ENCODE measurements around the gene PNCK. TPM values are rescaled to one million over a fixed set of nuclear protein-coding genes. Genes with fewer than 3 reads are reported as not detected.

PNCK gene
- total RNA-seq, 1 experiment from 2014 or later: not detected

GRCh38 chrX:153628129-153628528 is 45.5 kb downstream of the PNCK start:
- Histone ChIP-seq H3K36me3 (no peaks in the 10 kb centered on the region), H3K27me3 (no peaks in the 10 kb centered on the region), H3K27ac (no peak overlapping the region), H3K9me3 (replicated peaks) (no peaks in the 10 kb centered on the region), H3K4me3 (no peak overlapping the region), H3K4me1 (peaks cover 3% of the 10 kb centered on the region; the same call in 1 of the 2 replicates)
- no peak for DNase-seq

DNA sequence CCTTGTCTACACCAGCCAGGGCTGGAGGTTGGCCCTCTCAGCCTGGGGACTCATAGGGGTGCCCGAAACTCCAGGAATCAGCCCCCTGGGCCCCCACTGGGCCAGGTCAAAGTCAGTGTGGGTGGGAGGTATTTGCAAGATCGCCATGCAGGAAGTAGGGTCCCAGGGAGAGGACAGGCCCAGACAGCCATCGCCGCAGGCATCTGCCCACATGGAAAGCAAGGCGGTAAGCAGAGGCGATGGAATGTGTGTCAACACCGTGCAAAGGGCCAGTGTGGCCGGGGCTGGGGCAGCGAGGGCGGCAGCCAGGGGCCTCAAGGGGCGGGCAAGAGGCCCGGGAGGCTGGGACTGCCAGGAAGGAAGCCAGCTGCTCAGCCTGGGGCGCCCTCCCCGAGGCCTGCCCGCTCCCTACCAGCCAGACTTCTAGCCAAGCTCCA is 45.9 kb downstream of the PNCK start:
- peaks cover 3% of the 10 kb centered on the region; the same call in 1 of the 2 replicates for H3K4me1 ChIP-seq
- no peaks in the 10 kb centered on the region for H3K9me3 ChIP-seq (replicated peaks)
- peak; percentile 32 to 37 for DNase-seq
- no peak overlapping the region for H3K4me3 ChIP-seq
- no peaks in the 10 kb centered on the region for H3K36me3 ChIP-seq
- H3K27me3 ChIP-seq: no peaks in the 10 kb centered on the region
- no peak overlapping the region for H3K27ac ChIP-seq

DNA sequence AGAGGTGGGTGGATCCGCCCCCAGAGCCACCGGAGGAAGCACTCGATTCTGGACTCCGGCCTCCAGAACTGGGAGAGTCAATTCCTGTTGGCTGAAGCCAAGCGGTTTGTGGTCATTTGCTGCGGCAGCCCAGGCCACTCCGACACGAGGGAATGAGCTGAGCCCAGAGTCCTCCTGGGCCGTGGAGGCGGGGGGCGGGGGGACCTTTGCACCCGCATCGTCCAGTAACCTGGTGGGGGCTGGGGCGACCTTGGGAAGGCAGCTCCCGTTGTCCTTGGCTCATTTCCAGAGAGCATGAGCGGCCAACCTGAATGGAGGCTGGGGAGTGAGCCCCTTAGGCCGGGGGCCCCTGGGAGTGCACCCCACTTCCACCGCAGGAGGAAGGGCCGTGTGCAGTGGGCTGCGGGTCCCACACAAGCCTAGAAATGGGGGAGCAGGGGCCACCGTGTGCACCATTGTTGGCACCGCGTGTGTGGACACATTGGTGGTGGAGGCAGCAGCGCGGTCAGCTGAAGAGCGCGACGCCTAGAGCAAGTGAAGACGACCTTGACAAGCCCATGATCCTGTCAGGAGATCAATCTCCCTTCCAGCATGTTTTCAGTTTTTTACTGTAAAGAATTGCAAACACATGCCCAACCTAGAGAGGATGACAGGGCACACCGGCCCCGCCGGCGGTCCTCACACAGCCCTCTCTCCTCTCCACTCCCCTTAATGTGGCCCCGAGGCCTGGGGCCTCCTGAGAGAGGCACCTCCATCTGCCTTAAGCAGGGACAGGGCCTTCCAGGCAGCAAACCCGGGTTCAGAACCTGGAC is 46.5 kb downstream of the PNCK start:
- no peak for DNase-seq
- H3K4me1 ChIP-seq: peaks cover 3% of the 10 kb centered on the region; the same call in 1 of the 2 replicates
- no peaks in the 10 kb centered on the region for H3K27me3 ChIP-seq
- no peaks in the 10 kb centered on the region for H3K9me3 ChIP-seq (replicated peaks)
- H3K4me3 ChIP-seq: no peak overlapping the region
- no peak overlapping the region for H3K27ac ChIP-seq
- no peaks in the 10 kb centered on the region for H3K36me3 ChIP-seq

DNA sequence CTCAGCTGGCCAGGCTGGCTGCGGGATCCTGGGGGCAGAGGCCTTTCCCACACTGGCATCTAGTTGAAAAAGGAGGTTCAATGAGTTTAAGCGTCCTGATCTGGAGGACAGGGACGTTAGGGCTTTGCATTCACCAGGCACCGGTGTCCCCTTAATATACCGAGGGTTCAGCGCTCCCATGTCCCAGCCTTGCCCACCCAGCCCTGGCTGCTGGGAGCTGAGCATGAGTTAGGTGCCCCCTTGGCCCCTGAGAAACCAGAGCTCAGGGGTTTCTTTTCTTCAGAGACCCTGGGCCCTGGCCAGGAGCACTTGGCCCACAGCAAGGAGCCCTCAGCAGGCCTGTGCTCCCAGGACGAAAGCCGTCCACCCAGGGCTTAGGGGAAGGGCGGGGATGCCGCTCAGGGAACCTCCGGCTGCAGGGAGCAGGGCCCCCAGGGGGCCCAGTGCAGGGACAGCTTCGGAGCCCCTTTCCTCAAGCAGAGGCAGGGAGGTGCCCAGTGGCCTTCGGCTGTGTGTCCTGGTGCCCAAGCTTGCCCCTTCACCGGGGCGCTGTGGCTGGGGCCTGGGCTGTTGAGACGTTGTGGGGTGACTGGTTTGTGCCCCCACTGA is 47.5 kb downstream of the PNCK start:
- Histone ChIP-seq H3K27me3 (no peaks in the 10 kb centered on the region), H3K4me1 (peaks cover 3% of the 10 kb centered on the region; the same call in 1 of the 2 replicates), H3K27ac (no peak overlapping the region), H3K9me3 (replicated peaks) (no peaks in the 10 kb centered on the region), H3K36me3 (no peaks in the 10 kb centered on the region), H3K4me3 (no peak overlapping the region)
- no peak for DNase-seq

GRCh38 chrX:153625271-153626024 is 48.2 kb downstream of the PNCK start:
- Histone ChIP-seq H3K27ac (no peak overlapping the region), H3K36me3 (no peaks in the 10 kb centered on the region), H3K27me3 (no peaks in the 10 kb centered on the region), H3K4me1 (peaks cover 3% of the 10 kb centered on the region; the same call in 1 of the 2 replicates), H3K4me3 (no peak overlapping the region), H3K9me3 (replicated peaks) (no peaks in the 10 kb centered on the region)
- DNase-seq: no peak

DNA sequence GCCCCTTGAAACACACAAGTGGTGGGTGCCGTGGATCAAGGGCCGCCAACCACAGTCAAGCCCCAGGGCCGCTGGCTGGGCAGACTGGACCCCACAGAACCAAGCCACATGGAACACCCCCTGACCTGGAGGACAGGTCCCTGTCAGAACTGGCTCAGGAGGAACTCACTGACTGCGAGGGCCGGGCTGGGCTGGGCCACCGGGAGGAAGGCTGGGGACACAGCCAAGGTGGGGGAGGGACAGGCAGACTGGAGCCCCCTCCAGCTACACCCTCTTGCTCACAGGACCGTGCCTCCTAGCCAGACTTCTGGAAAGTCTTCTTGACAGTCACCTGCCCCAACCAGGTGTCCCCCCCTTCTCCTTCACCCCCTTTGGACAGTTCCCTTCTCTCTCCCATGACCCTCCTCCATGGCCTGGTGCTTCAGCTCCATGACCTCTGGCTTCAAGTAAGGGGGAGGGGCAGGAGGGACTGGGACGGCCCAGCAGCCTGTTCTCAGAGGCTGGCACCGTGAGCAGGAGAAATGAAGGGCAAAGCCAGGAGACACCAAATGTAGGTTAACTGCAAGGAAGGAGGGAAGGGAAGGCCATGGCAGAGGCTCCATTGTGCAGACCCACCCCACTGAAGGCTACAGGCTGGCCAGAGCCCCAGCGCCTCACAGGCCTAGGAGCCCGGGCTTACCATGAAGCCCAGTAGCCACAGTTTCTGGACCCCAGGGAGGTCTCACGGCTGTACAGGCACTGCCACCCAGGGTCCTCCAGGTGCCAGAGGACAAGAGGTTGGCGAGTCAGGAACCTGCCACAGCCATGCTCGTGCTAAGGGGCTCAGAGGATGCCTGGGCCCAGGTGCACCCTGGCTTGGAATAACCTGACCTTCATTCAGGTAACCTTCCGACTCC is 49.2 kb downstream of the PNCK start:
- H3K4me3 ChIP-seq: no peak overlapping the region
- peaks cover 3% of the 10 kb centered on the region; the same call in 1 of the 2 replicates for H3K4me1 ChIP-seq
- no peaks in the 10 kb centered on the region for H3K27me3 ChIP-seq
- no peaks in the 10 kb centered on the region for H3K36me3 ChIP-seq
- no peak overlapping the region for H3K27ac ChIP-seq
- DNase-seq: no peak
- H3K9me3 ChIP-seq (replicated peaks): no peaks in the 10 kb centered on the region

DNA sequence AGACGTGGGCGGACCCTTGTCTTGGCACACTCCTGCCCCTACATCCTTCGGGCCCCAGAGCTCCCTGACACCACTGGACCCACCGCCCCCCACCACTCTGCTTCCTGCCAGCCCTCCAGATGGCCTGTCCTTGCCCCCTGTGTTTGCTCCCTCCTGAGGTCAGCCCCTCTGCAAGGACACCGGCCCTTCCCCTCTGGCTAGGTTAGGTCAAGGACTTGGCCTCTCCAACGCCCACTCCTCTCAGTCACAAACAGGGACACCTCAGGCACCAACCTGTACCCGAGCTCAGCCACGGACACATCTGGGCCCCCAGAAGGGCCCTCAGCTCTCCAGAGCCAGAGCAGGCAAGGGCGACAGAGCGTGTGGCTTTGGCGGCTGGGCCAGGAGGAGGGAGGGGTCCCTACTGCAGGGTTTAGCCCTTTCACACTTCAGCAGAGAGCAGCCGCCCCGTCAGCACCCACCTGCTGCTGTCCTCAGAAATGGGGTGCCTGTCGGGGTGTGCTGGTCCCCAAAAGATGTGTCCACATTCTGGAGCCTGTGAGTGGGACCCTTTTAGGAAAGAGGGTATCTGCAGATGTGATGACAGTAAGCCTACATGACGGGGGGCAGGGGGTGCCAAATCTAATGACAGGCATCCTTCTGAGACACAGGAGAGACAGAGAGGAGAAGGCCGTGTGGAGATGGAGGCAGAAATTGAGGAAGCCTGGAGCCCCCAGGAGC is 50.1 kb downstream of the PNCK start:
- DNase-seq: no peak
- Histone ChIP-seq H3K9me3 (replicated peaks) (no peaks in the 10 kb centered on the region), H3K4me3 (no peak overlapping the region), H3K27me3 (no peaks in the 10 kb centered on the region), H3K27ac (no peak overlapping the region), H3K36me3 (no peaks in the 10 kb centered on the region), H3K4me1 (peaks cover 3% of the 10 kb centered on the region; the same call in 1 of the 2 replicates)

- no peaks in the 10 kb centered on the region for H3K9me3 ChIP-seq (replicated peaks)
- no peaks in the 10 kb centered on the region for H3K36me3 ChIP-seq
- peaks cover 3% of the 10 kb centered on the region; the same call in 1 of the 2 replicates for H3K4me1 ChIP-seq
- no peak overlapping the region for H3K27ac ChIP-seq
- H3K4me3 ChIP-seq: no peak overlapping the region
- DNase-seq: no peak
- H3K27me3 ChIP-seq: no peaks in the 10 kb centered on the region
These were observed 50.8 kb downstream of the PNCK start for GRCh38 chrX:153622661-153623309.

DNA sequence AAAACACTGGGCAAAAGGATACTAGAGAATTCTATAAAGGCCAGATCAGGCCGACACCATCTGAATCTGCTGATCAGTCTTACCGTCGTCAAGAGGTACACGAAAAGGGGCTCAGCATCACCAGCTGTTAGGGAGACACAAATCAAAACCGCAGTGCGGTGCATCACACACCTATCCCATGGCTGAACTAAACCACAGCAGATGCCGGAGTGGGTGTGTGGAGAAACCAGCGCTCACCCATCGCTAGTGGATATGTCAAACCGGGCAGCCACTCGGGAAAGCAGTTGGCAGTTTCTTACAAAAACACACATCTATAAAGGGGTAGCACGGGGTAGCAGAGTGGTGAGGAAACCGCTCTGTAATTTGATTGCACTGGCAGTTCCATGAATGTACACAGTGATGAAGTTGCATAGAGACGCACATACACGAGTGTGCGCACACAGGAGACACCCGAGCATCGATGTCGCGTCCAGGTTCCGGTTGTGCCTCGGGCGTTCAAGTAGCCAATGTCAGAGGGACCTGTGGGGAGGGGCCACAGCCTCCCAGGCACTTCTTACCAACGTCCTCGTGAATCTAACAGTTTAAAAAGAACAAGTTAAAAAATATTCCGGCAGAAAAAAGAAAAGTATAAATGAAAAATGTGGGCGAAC is 51.5 kb downstream of the PNCK start:
- H3K4me1 ChIP-seq: no peaks in the 10 kb centered on the region

DNA sequence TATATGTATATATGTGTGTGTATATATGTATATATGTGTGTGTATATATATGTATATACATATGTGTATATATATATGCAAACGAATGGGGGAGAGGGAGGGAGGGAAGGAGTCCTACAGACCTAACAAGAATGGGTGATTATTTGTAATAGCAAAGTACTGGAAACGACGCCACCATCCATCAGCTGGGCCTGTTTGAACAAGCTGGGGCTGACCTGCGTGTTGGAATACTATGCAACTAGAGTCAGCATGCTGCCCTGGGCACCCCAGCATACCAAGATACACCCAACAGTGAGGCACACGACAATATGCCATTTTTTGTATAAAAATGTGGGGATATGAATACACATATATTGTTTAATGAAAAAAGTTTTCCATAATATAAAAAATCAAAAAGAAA is 53.0 kb downstream of the PNCK start:
- Histone ChIP-seq H3K27ac (no peak overlapping the region), H3K4me3 (no peak overlapping the region), H3K36me3 (no peaks in the 10 kb centered on the region), H3K4me1 (no peaks in the 10 kb centered on the region), H3K27me3 (no peaks in the 10 kb centered on the region), H3K9me3 (replicated peaks) (no peaks in the 10 kb centered on the region)
- no peak for DNase-seq

More for the DNA sequence above, 51.5 kb downstream of the PNCK start:
- no peak overlapping the region for H3K27ac ChIP-seq
- no peaks in the 10 kb centered on the region for H3K27me3 ChIP-seq
- no peaks in the 10 kb centered on the region for H3K36me3 ChIP-seq
- H3K4me3 ChIP-seq: no peak overlapping the region
- DNase-seq: no peak
- H3K9me3 ChIP-seq (replicated peaks): no peaks in the 10 kb centered on the region
